Limb (tissue), 2 donors: ENCODE measurements around the gene ADAR.

Source experiments
- DNase-seq, 2 donors: peaks; one replicate each; pipeline ENCODE4 v3.0.0-alpha.2; 2016; ENCODE audit errors: extremely low spot score in 2 of 2

The ADAR gene

DNA sequence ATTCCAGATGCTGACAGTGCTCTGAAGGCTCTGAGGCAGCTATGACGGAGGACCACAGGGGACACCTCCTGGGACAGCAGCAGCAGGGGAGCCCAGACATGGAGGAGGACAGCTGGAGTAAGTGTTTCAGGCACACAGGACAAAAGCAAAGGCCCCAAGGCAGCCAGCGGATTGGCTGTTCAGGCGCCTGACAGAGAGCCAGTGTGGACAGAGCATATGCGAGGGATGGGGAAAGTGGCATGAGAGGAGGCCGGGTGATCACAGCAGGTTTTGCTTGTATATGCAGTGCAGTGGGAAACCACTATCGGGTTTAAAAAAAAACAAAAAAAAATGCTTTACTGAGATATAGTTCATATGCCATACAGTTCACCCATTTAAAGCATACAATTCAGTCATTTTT, 21.3 kb downstream of the ADAR start:
- DNase-seq = no peak

- no peak for DNase-seq
Measured at GRCh38 chr1:154586231-154586630, 21.8 kb downstream of the ADAR start.

DNA sequence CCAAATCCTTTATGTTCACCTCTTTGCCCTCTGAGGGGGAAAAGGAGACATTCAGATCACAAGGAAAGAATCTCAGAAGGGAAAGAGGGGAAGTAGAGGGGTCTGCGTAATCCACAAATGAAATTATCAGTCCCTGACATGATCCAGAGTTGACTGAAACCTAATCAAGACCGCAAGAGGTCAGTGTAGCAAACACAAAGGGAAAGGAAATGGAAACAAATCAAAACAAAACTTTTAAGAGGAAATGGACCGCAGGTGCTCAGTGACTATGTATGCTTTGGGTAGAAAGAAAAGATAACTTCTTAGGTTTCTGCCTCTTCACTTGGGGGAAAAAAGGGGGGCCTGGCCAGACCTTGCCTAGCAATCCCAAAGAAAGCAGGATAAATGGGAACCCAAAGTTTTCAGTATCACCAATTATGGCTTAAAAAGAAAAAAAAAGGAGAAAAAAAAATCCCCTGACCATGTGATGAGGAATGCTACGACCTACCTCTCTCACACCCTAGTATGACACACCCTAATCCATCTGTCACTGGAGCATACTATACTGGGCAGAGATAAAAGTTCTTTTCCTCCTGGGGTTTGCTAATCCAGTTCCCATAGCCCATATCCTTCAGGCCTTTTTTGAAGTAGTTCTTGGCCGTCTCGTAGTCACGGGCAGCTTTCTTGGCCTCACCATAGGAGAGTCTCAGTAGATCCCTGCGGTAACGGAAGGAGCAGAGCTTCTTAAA, 23.6 kb downstream of the ADAR start:
- DNase-seq = no peak

- DNase-seq = peak; percentile 45 to 50
Measured at GRCh38 chr1:154583773-154584172, 24.2 kb downstream of the ADAR start.

DNA sequence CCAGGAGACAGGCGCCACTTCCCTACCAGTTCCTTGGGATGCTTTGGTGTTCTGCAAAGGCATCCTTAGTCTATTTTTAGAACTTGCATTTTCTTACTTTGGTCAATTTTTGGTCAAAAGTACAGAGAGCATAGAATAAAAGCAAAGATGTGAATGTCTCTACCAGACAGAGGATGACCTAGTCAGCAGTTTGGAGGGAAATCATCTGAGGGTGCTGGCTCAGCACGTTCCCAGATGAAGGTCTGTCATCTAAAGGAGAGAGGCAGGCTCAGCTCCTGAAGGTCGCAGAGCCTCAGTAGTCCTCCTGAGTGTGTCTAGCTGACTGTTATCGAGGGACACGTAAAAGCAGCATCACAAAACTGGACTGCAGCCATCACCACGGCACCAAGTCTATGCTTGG, 25.1 kb downstream of the ADAR start:
- DNase-seq = no peak

GRCh38 chr1:154581766-154582165, 26.2 kb downstream of the ADAR start:
- no peak for DNase-seq

DNA sequence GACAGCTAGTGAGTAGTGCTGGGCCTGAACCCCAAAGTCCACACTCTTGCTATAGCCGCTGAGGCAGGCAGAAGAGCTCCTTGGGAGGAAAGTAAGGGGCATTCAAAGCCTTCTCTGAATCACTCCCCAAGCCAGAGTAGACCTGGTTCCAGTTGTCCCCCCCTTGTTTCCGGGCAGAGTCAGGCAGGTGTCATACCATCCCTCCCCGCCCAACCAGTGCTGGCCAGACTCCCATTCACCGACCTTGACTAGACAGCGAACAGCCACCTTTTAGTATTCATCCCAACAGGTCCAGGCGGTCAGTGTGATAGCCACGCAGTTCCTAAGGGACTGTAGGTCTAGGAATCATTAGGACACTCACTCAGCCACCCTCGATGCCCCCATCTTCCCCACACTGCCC, 28.6 kb downstream of the ADAR start:
- DNase-seq = no peak

GRCh38 chr1:154578058-154578418, 29.9 kb downstream of the ADAR start:
- peak in 1 of 2 donors; percentile 24 for DNase-seq

DNA sequence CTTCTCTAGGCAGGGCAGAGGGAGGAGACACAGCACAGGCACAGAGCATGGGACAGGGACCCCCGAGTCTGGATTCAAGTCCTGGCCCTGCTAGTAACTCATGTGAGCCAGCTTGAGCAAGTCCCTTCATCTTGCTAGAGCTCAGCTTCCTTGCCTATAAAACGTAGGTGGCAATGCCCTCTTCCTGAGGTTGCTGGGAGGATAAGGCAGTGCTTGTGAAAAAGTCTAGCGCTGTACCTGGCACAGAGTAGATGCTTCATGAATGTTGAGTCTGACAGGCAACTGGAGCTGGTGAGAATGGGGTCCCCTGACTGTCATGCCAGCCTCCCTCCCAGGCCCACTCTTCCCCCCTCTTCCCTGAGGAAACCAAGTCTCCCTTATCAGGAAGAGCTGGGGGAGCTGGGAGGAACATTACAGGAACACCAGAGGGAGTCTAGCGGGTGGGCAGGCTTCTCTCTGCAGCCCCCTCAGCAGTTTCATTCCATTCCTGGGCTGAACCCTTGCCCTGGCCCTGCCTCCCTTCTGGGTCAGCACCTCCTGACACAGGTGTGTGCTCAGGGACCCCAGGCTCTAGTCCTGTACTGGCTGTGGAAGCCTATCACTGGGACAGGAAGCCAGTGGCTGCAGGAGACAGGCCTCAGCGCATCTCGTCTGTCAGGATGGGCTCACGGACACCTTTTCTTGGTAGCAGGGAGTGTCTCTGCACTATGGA, 30.5 kb downstream of the ADAR start:
- DNase-seq = no peak

- no peak for DNase-seq
Measured at GRCh38 chr1:154575951-154576566, 31.9 kb downstream of the ADAR start.

- DNase-seq = no peak
Measured at GRCh38 chr1:154575147-154575927, 32.6 kb downstream of the ADAR start.

GRCh38 chr1:154574716-154575115, 33.3 kb downstream of the ADAR start:
- peak in 1 of 2 donors; percentile 66 for DNase-seq

- no peak for DNase-seq
Measured at GRCh38 chr1:154573168-154573510, 34.8 kb downstream of the ADAR start.

- DNase-seq = no peak
Measured at GRCh38 chr1:154572468-154573167, 35.4 kb downstream of the ADAR start.

DNA sequence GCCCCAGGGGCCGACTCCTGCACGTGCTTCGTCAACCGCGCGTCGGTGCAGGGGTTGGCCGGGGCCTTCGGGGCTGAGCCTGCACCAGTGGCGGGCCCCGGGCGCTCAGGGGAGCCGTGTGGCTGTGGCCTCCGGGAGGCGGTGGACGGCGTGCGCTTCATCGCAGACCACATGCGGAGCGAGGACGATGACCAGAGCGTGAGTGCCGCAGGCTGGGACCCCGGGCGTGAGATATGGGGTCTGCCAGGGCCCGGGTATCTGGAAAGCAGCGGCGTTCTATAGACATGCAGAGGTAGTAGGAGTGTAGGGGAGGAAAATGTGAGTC, 36.1 kb downstream of the ADAR start:
- DNase-seq = no peak

DNA sequence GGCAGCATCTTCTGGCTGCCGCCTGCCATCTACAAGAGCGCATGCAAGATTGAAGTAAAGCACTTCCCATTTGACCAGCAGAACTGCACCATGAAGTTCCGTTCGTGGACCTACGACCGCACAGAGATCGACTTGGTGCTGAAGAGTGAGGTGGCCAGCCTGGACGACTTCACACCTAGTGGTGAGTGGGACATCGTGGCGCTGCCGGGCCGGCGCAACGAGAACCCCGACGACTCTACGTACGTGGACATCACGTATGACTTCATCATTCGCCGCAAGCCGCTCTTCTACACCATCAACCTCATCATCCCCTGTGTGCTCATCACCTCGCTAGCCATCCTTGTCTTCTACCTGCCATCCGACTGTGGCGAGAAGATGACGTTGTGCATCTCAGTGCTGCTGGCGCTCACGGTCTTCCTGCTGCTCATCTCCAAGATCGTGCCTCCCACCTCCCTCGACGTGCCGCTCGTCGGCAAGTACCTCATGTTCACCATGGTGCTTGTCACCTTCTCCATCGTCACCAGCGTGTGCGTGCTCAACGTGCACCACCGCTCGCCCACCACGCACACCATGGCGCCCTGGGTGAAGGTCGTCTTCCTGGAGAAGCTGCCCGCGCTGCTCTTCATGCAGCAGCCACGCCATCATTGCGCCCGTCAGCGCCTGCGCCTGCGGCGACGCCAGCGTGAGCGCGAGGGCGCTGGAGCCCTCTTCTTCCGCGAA, 36.6 kb downstream of the ADAR start:
- DNase-seq = no peak

DNA sequence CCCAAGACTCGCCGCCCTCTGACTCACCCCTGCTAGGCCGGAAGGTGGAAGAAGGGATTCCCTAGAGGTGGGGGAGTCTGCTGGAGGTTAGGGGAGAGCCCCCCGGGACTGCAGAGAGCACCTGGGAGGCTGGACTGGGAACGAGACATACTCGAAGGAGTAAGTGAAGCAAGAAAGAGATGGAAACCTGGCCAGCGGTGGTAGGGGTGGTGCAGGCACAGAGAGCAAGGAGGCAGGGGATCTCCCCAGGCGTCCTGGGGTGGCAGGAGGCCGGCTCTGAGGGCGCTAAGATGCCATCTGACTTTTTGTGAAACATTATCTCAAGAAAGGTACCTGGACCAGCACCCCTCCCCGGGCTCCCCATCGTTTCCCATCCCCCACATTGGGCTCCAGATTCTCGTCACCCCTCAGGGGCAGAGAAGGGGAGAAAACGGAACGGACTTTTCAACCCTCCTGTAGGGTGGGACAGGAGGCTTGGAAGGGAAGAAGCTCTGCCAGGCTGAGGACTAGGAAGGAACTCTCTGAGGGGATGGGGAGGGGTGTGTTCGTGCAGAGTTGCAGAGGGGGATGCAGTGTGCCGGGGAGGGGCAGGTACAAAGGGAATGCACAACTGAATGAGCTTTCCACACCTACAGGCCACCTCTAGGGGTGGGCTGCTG, 39.7 kb downstream of the ADAR start:
- DNase-seq = no peak

DNA sequence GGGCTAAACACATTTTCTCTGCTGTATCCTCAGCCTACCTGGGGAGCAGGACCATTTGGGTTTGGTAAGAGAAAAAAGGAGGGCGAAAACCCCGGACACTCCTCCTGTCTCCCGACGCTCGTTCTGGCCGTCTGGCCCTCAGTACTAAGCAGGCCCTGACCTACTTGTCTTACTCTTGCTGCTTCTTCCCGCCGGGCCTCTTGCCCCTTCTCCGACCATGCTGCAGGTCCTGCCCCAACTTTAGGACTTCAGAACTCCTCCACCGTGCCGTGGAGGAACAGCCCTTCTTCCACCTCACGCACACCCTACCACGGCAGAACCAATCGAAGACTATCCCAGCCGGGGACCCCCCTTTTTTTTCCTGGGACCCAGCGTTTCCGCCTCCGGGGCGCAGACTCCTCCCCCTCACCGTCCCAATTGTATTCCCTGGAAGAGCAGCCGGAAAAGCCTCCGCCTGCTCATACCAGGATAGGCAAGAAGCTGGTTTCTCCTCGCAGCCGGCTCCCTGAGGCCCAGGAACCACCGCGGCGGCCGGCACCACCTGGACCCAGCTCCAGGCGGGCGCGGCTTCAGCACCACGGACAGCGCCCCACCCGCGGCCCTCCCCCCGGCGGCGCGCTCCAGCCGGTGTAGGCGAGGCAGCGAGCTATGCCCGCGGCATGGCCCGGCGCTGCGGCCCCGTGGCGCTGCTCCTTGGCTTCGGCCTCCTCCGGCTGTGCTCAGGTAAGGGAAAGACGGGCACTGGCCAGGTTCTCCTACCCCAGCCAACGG, 40.4 kb downstream of the ADAR start, which contains the start of gene CHRNB2:
CHRNB2 (plus strand) TSS at position 393 of the 771 bp plus-strand sequence; CDS start at position 660, 267 bp downstream.
- peak; percentile 44 to 85 for DNase-seq

DNA sequence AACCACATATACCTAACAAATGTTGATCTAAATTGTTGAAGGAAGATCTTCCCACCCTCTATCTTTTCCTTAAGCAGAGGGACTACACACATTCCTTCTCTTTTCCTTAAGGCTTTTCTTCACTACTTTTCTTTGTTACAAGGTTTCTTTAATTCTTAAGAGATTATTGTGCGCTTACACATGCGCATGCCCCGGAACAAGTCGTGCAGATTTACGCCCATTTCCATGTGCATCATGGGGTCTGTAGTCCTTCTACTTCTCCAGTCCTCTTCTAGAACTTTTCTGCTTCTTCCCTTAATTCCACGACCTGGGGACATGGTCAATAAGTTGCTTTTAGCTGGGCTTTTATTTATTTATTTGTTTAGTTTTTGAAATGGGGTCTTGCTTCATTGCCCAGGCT, 42.1 kb downstream of the ADAR start:
- no peak for DNase-seq
